Thyroid gland (tissue), 4 donors: Measurements from ENCODE around the gene SNRPE. TPM values are rescaled to one million over a fixed set of nuclear protein-coding genes. Genes with fewer than 3 reads are reported as not detected.

Source experiments
- DNase-seq, 2 donors: peaks; one replicate each; pipeline ENCODE4 v3.0.0-alpha.2; 2019
- H3K27ac ChIP-seq, 3 donors: fragments of 200-600 bp; sonication (generic); 1 replicate in 2 of 3; 2 replicates in 1 of 3; pipeline ENCODE4 v1.5.1; 2016 to 2019; ENCODE audit warnings: mild to moderate bottlenecking in 1 of 3, moderate library complexity in 1 of 3
- H3K27me3 ChIP-seq: fragments of 200-600 bp; sonication (generic); one replicate; pipeline ENCODE4 v1.5.1; 2019
- H3K36me3 ChIP-seq, 2 donors: fragments of 200-600 bp; sonication (generic); one replicate each; pipeline ENCODE4 v1.5.1; 2016 to 2019
- H3K4me1 ChIP-seq, 2 donors: fragments of 200-600 bp; sonication (generic); one replicate each; pipeline ENCODE4 v1.5.1; 2017 to 2019
- H3K4me3 ChIP-seq, 3 donors: fragments of 200-600 bp; sonication (generic); replicated peaks in 1 of 3; 1 replicate in 2 of 3; 2 replicates in 1 of 3; pipeline ENCODE4 v1.5.1; 2016; ENCODE audit warnings: mild to moderate bottlenecking in 1 of 3
- H3K9me3 ChIP-seq: fragments of 200-600 bp; sonication (generic); one replicate; pipeline ENCODE4 v1.5.1; 2017
- CTCF ChIP-seq, 6 experiments: fragments of 200-600 bp in 3 of 6; fragments of 450-650 bp in 3 of 6; sonication (generic) in 3 of 6; IDR thresholded peaks; one replicate each; pipeline ENCODE4 v1.5.1; 2016 to 2019; ENCODE audit warnings: antibody characterized with exemption in 6 of 6, mild to moderate bottlenecking in 2 of 6, inconsistent platforms in 1 of 6, moderate library complexity in 1 of 6
- POLR2A ChIP-seq, 2 donors: fragments of 450-650 bp; IDR thresholded peaks; one replicate each; pipeline ENCODE4 v1.6.1; 2017; ENCODE audit warnings: antibody characterized with exemption in 2 of 2, mild to moderate bottlenecking in 2 of 2, moderate library complexity in 1 of 2
- WGBS, 2 donors: methylation state at CpG; one replicate each; pipeline ENCODE4 v1.1.5; 2017; 5-methylcytosine and 5-hydroxymethylcytosine counted together
- intact Hi-C: fragments of 100-400 bp; cut with DNase I; formaldehyde crosslinking; loops from one replicate; pipeline ENCODE4 v1.15.1; 2023
- total RNA-seq, 4 donors: library from RNA; depleted of rRNA; stranded (reverse); fragments of >200 nt; gene quantifications; one replicate each; pipeline ENCODE4 v1.2.3, GENCODE V29; 2016

The SNRPE gene
- total RNA-seq, 4 donors from 2014 or later, result 21.9 to 54.7 (median 38.5) TPM

- no peak overlapping the region for H3K4me3 ChIP-seq
These were observed 46.5 kb downstream of the SNRPE start for GRCh38 chr1:203907901-203908300.

GRCh38 chr1:203911806-203912205 lies 50.4 kb downstream of the SNRPE start:
- WGBS, 2 donors, result 71 to 72% methylated on average over 5 of the region's 5 CpGs

More at GRCh38 chr1:203907901-203908300, 46.5 kb downstream of the SNRPE start:
- TF ChIP-seq POLR2A (IDR thresholded peaks at IDR 0.05), result no peak
- TF ChIP-seq CTCF (IDR thresholded peaks at IDR 0.05), result no peak
- WGBS, 2 donors, result 88 to 93% methylated on average over 5 of the region's 5 CpGs
- intact Hi-C loops, result no loop called here
- no peaks in the 10 kb centered on the region for H3K4me1 ChIP-seq
- no peak for DNase-seq
- H3K27ac ChIP-seq, result no peak overlapping the region
- H3K9me3 ChIP-seq, result no peaks in the 10 kb centered on the region
- H3K27me3 ChIP-seq, result no peaks in the 10 kb centered on the region
- H3K36me3 ChIP-seq, result no peaks in the 10 kb centered on the region

GRCh38 chr1:203913073-203913521 lies 51.7 kb downstream of the SNRPE start:
- DNase-seq, result no peak
- Histone ChIP-seq H3K9me3 (no peaks in the 10 kb centered on the region), H3K27ac (no peak overlapping the region), H3K4me3 (no peak overlapping the region), H3K27me3 (no peaks in the 10 kb centered on the region), H3K4me1 (no peaks in the 10 kb centered on the region), H3K36me3 (no peaks in the 10 kb centered on the region)
- TF ChIP-seq CTCF (IDR thresholded peaks at IDR 0.05), result no peak
- no peak for TF ChIP-seq POLR2A (IDR thresholded peaks at IDR 0.05)
- 64 to 66% methylated on average over 3 of the region's 3 CpGs for WGBS, 2 donors
- intact Hi-C loops, result no loop called here

More at GRCh38 chr1:203911806-203912205, 50.4 kb downstream of the SNRPE start:
- no peak for DNase-seq
- Histone ChIP-seq H3K27ac (no peak overlapping the region), H3K4me3 (no peak overlapping the region), H3K36me3 (no peaks in the 10 kb centered on the region), H3K9me3 (no peaks in the 10 kb centered on the region), H3K27me3 (no peaks in the 10 kb centered on the region), H3K4me1 (no peaks in the 10 kb centered on the region)
- TF ChIP-seq POLR2A (IDR thresholded peaks at IDR 0.05) (no peak), CTCF (IDR thresholded peaks at IDR 0.05) (no peak)
- intact Hi-C loops, result no loop called here

GRCh38 chr1:203914292-203914691 lies 52.9 kb downstream of the SNRPE start:
- no peak overlapping the region for H3K27ac ChIP-seq
- intact Hi-C loops, result no loop called here
- 83 to 90% methylated on average over 3 of the region's 3 CpGs for WGBS, 2 donors
- no peaks in the 10 kb centered on the region for H3K9me3 ChIP-seq
- H3K4me3 ChIP-seq, result no peak overlapping the region
- no peaks in the 10 kb centered on the region for H3K27me3 ChIP-seq
- DNase-seq, result no peak
- TF ChIP-seq POLR2A (IDR thresholded peaks at IDR 0.05), result no peak
- TF ChIP-seq CTCF (IDR thresholded peaks at IDR 0.05), result no peak
- H3K4me1 ChIP-seq, result no peaks in the 10 kb centered on the region
- H3K36me3 ChIP-seq, result no peaks in the 10 kb centered on the region

- H3K27me3 ChIP-seq, result no peaks in the 10 kb centered on the region
- WGBS, 2 donors, result 89 to 92% methylated on average over 3 of the region's 3 CpGs
- TF ChIP-seq CTCF (IDR thresholded peaks at IDR 0.05), result no peak
- no peak overlapping the region for H3K4me3 ChIP-seq
- DNase-seq, result no peak
- no peaks in the 10 kb centered on the region for H3K4me1 ChIP-seq
- no peaks in the 10 kb centered on the region for H3K9me3 ChIP-seq
- no peak overlapping the region for H3K27ac ChIP-seq
- H3K36me3 ChIP-seq, result no peaks in the 10 kb centered on the region
- intact Hi-C loops, result no loop called here
These were observed 54.4 kb downstream of the SNRPE start for GRCh38 chr1:203915811-203916210.
